Effector memory CD8-positive, alpha-beta T cell (primary cell): ENCODE measurements around the gene ST6GALNAC1.

Experiments
- ATAC-seq: fragments of 150-1000 bp; cut with Tn5 transposase; replicated peaks from 2 replicates; pipeline ENCODE4 v1.10.0; 2021; ENCODE audit warnings: mild to moderate bottlenecking, moderate library complexity
- DNase-seq, 3 experiments: peaks; one replicate each; pipeline ENCODE4 v3.0.0; 2021
- H3K27ac Mint-ChIP-seq, 2 donors: one replicate each; pipeline ENCODE4 v1.8.0; 2022; ENCODE audit warnings: mild to moderate bottlenecking in 2 of 2, mixed read lengths in 2 of 2, moderate library complexity in 2 of 2
- H3K27me3 Mint-ChIP-seq, 2 donors: one replicate each; pipeline ENCODE4 v1.8.0; 2022; ENCODE audit warnings: mixed read lengths in 2 of 2
- H3K36me3 Mint-ChIP-seq: one replicate; pipeline ENCODE4 v1.8.0; 2022; ENCODE audit warnings: mild to moderate bottlenecking, moderate library complexity, mixed read lengths; ENCODE audit not compliant: insufficient read depth
- H3K4me1 Mint-ChIP-seq, 2 donors: one replicate each; pipeline ENCODE4 v1.8.0; 2022; ENCODE audit warnings: low read depth in 2 of 2, mixed read lengths in 2 of 2
- H3K4me3 Mint-ChIP-seq, 2 donors: one replicate each; pipeline ENCODE4 v1.8.0; 2022; ENCODE audit warnings: mild to moderate bottlenecking in 2 of 2, mixed read lengths in 2 of 2, moderate library complexity in 2 of 2
- H3K9me3 Mint-ChIP-seq, 2 donors: one replicate each; pipeline ENCODE4 v1.8.0; 2022; ENCODE audit warnings: mixed read lengths in 2 of 2

ST6GALNAC1 gene

DNA sequence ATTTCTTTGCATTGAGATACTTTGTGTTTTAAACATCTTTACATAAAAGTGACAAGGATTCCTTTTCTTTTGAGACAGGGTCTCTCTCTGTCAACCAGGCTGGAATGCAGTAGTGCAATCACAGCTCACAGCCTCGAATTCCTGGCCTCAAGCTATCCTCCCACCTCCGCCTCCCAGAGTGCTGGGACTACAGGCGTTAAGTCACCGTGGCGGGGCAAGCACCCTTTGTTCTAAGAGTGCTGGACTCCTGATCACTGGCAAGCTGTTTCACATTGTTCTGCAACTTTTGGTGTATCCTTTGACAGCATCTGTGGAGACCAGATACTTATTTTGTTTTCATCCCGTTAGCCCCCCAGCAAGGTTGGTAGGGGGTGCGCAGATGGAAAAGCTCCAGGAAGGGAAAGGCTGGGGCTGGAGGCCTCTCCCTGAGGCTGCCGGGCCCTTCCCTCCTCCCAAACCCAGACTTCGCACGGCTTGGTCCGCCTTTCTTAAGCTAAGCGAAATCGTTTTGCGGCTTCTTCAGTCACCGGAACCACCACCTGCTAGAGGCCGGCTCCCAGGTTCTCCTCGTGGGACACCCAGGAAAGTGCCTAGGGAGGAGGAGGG, 59.0 kb downstream of the ST6GALNAC1 start:
- ATAC-seq = no peak
- Mint-ChIP-seq H3K4me1 (no peaks in the 10 kb centered on the region), H3K36me3 (no peaks in the 10 kb centered on the region), H3K4me3 (peak overlapping the region; percentile 76 to 77), H3K27ac (peak overlapping the region in 1 of 2 donors; percentile 5), H3K27me3 (peaks cover 25 to 40% of the 10 kb centered on the region in 2 donors), H3K9me3 (no peaks in the 10 kb centered on the region)
- no peak for DNase-seq

DNA sequence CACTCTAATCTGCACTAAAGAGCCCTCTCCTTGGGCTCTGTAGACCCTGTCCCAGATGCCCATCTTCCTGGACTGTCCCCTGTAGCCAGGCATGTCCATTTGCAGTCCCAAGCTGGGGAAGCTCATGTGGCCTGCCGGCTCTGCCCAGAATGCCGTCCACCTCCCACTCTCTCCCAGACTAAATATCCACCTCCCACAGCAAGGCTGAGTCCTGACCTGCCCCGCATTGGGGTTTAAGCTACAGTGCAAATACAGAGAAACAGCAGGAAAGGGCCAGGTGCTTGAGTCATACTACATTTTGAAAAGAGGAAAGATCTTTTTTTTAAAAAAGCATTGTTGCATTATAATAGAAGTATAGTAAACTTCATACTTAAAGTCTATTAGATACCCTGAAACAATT, 60.9 kb downstream of the ST6GALNAC1 start:
- no peak for ATAC-seq
- H3K36me3 Mint-ChIP-seq = no peaks in the 10 kb centered on the region
- H3K4me1 Mint-ChIP-seq = no peaks in the 10 kb centered on the region
- peaks cover 9 to 22% of the 10 kb centered on the region in 2 donors for H3K27me3 Mint-ChIP-seq
- H3K27ac Mint-ChIP-seq = peak overlapping the region; percentile 41 to 46
- H3K9me3 Mint-ChIP-seq = no peaks in the 10 kb centered on the region
- DNase-seq = no peak
- no peak overlapping the region for H3K4me3 Mint-ChIP-seq

- ATAC-seq (no peak), DNase-seq (no peak)
- Mint-ChIP-seq H3K27me3 (peaks cover 0 to 10% of the 10 kb centered on the region in 2 donors), H3K36me3 (no peaks in the 10 kb centered on the region), H3K9me3 (no peaks in the 10 kb centered on the region), H3K4me3 (no peak overlapping the region), H3K4me1 (no peaks in the 10 kb centered on the region), H3K27ac (peak overlapping the region in 1 of 2 donors; percentile 49)
These were observed 62.0 kb downstream of the ST6GALNAC1 start for GRCh38 chr17:76581515-76581914.

GRCh38 chr17:76579281-76579680, 64.3 kb downstream of the ST6GALNAC1 start:
- H3K27me3 Mint-ChIP-seq = no peaks in the 10 kb centered on the region
- peaks cover 0 to 1% of the 10 kb centered on the region in 2 donors for H3K4me1 Mint-ChIP-seq
- no peaks in the 10 kb centered on the region for H3K9me3 Mint-ChIP-seq
- H3K27ac Mint-ChIP-seq = no peak overlapping the region
- no peak overlapping the region for H3K4me3 Mint-ChIP-seq
- peaks cover 7% of the 10 kb centered on the region for H3K36me3 Mint-ChIP-seq
- DNase-seq (no peak), ATAC-seq (no peak)

DNA sequence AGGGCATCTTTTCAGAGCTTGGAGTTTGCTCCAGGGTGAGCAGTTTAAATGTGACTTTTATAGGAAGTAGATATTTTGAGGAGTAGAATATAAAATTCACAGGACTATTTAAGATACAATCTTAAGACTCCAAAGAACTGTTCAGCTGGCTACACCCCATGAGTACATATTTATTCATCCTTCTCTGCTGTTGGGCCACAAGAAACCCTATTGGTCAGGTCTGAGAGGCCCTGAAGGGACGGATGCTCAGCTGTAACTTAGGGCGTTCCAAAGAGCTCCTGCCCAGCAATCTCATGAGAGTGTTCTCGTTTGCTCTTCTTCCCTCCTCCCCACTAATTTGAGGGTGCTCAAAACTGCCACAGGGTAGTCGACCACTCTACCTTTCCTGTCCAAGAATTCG, 65.2 kb downstream of the ST6GALNAC1 start:
- ATAC-seq = no peak

GRCh38 chr17:76577876-76578275, 65.7 kb downstream of the ST6GALNAC1 start:
- H3K36me3 Mint-ChIP-seq = peaks cover 14% of the 10 kb centered on the region
- H3K27ac Mint-ChIP-seq = no peak overlapping the region
- H3K27me3 Mint-ChIP-seq = no peaks in the 10 kb centered on the region

More for the DNA sequence above, 65.2 kb downstream of the ST6GALNAC1 start:
- Mint-ChIP-seq H3K27ac (no peak overlapping the region), H3K9me3 (no peaks in the 10 kb centered on the region), H3K4me3 (no peak overlapping the region), H3K4me1 (peaks cover 0 to 1% of the 10 kb centered on the region in 2 donors), H3K27me3 (no peaks in the 10 kb centered on the region), H3K36me3 (peaks cover 13% of the 10 kb centered on the region)
- DNase-seq = no peak

DNA sequence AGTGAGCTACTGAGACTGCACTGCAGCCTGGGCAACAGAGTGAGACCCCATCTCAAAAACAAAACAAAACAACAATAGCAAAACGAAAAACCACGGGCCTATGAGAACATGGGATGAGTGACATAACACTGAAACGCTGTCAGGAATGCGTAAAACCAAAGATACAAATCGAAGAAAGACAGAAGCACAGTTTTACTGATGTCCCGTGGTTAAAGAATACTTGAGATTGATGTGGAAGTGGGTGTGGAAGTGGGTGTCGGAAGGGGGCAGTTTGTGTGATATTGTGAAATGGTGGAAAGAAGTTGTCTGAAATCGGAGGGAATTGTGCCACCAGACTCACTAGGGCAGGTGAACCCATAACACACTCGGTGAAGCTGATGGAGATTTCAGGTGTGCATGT, 67.4 kb downstream of the ST6GALNAC1 start:
- DNase-seq = no peak
- Mint-ChIP-seq H3K4me3 (no peak overlapping the region), H3K36me3 (peaks cover 20% of the 10 kb centered on the region), H3K27me3 (no peaks in the 10 kb centered on the region), H3K9me3 (no peaks in the 10 kb centered on the region), H3K27ac (no peak overlapping the region), H3K4me1 (peaks cover 0 to 1% of the 10 kb centered on the region in 2 donors)
- no peak for ATAC-seq

More at GRCh38 chr17:76577876-76578275, 65.7 kb downstream of the ST6GALNAC1 start:
- Mint-ChIP-seq H3K4me3 (no peak overlapping the region), H3K9me3 (no peaks in the 10 kb centered on the region), H3K4me1 (peaks cover 0 to 1% of the 10 kb centered on the region in 2 donors)
- ATAC-seq (no peak), DNase-seq (no peak)

GRCh38 chr17:76575570-76575969, 68.0 kb downstream of the ST6GALNAC1 start:
- Mint-ChIP-seq H3K4me3 (no peak overlapping the region), H3K9me3 (no peaks in the 10 kb centered on the region), H3K4me1 (peaks cover 0 to 1% of the 10 kb centered on the region in 2 donors), H3K27ac (no peak overlapping the region), H3K27me3 (no peaks in the 10 kb centered on the region), H3K36me3 (peaks cover 20% of the 10 kb centered on the region)
- no peak for DNase-seq
- no peak for ATAC-seq
